Adrenal gland (tissue), 5 donors: ENCODE measurements around the gene THSD4.

Source experiments
- CTCF ChIP-seq, 6 experiments: fragments of 450-650 bp in 4 of 6; fragments of 200-600 bp in 2 of 6; sonication (generic) in 1 of 6; IDR thresholded peaks; 1 replicate in 5 of 6; 2 replicates in 1 of 6; pipeline versions ENCODE4 v1.5.1 to v1.8.0; 2016 to 2021; ENCODE audit warnings: antibody characterized with exemption in 6 of 6, mild to moderate bottlenecking in 2 of 6, moderate library complexity in 1 of 6
- POLR2A ChIP-seq, 2 donors: fragments of 450-650 bp; IDR thresholded peaks; one replicate each; pipeline ENCODE4 v1.6.1; 2017; ENCODE audit warnings: antibody characterized with exemption in 2 of 2, mild to moderate bottlenecking in 2 of 2, moderate library complexity in 1 of 2
- donor health status: DM: no; HTN: no; CAD: no.

GRCh38 chr15:71468715-71469114 lies 353.4 kb downstream of the THSD4 start:
- no peak for TF ChIP-seq CTCF (IDR thresholded peaks at IDR 0.05)
- TF ChIP-seq POLR2A (IDR thresholded peaks at IDR 0.05) = no peak
